Measurements from ENCODE around the gene AGBL4.

DNA sequence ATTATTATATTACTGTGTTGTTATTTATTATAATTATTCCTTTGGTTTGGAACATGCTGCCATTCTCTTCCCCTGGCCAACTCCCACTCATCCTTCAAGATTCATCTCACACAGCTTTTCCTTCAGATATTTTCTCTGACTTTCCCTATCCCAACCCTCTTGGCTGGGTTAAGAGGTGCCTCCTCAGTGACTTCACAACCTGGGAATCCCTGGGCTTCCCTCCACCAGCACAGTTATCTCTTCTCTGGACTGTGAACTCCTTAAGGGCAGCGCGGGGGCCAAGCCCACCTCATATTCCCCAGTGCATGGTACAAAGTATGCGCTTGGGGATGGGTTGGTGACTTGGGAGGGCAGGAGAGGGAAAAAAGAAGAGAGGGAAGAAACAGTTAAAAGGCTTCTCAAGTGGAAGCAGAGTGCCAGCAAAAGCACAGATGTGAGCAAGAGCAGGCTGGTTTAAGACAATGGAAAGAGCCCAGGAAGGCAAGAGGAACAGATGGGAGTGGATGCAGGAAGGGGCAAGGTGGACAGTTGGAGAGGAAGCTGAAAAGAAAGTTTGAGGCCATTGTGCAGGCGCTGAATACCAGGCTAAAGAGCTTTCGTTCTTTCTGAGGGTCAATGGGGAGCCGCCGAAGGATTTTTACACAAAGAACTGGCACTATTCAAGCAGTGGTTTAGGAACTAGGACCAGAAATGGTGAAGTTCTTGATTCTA lies 1379.4 kb downstream of the AGBL4 start:
- TF ChIP-seq POLR2AphosphoS5 (IDR thresholded peaks at IDR 0.05; ENCODE audit: low read depth, low read length) (no peak), POLR2A (IDR thresholded peaks at IDR 0.05; ENCODE audit: low read depth, low read length) (no peak)
